Skeletal muscle satellite cell (primary cell): ENCODE data around the gene CFAP45.

Experiments used
- H3K27me3 ChIP-seq: 2 replicates; pipeline ENCODE4 v1.7.0; 2013; ENCODE audit warnings: low read length; ENCODE audit not compliant: control insufficient read depth, insufficient read depth
- H3K36me3 ChIP-seq: 2 replicates; pipeline ENCODE4 v1.7.0; 2013; ENCODE audit warnings: mild to moderate bottlenecking, control low read depth, low read length; ENCODE audit not compliant: insufficient read depth
- H3K4me1 ChIP-seq: 2 replicates; pipeline ENCODE4 v1.7.0; 2013; ENCODE audit warnings: low read length; ENCODE audit not compliant: control insufficient read depth, insufficient read depth
- H3K4me2 ChIP-seq: 2 replicates; pipeline ENCODE4 v1.7.0; 2013; ENCODE audit warnings: mild to moderate bottlenecking, low read length
- H3K4me3 ChIP-seq: 2 replicates; pipeline ENCODE4 v1.7.0; 2013; ENCODE audit warnings: low read length
- H3K9ac ChIP-seq: 2 replicates; pipeline ENCODE4 v1.7.0; 2013; ENCODE audit warnings: mild to moderate bottlenecking, low read depth, low read length, moderate library complexity
- H3K9me3 ChIP-seq: replicated peaks from 2 replicates; pipeline ENCODE4 v1.7.0; 2013; ENCODE audit warnings: mild to moderate bottlenecking, control low read depth, low read length

Gene CFAP45

GRCh38 chr1:159879136-159879535 is 20.8 kb downstream of the CFAP45 start:
- Histone ChIP-seq H3K4me2 (no peak overlapping the region), H3K27me3 (no peaks in the 10 kb centered on the region), H3K9ac (no peak overlapping the region), H3K9me3 (no peaks in the 10 kb centered on the region), H3K36me3 (no peaks in the 10 kb centered on the region), H3K4me3 (no peak overlapping the region), H3K4me1 (peaks cover 42% of the 10 kb centered on the region)

- H3K4me1 ChIP-seq: peaks cover 40% of the 10 kb centered on the region
- no peak overlapping the region for H3K9ac ChIP-seq
- H3K27me3 ChIP-seq: no peaks in the 10 kb centered on the region
- H3K9me3 ChIP-seq: no peaks in the 10 kb centered on the region
- no peak overlapping the region for H3K4me2 ChIP-seq
- no peaks in the 10 kb centered on the region for H3K36me3 ChIP-seq
- H3K4me3 ChIP-seq: no peak overlapping the region
Measured at GRCh38 chr1:159877695-159878444, 22.1 kb downstream of the CFAP45 start.

DNA sequence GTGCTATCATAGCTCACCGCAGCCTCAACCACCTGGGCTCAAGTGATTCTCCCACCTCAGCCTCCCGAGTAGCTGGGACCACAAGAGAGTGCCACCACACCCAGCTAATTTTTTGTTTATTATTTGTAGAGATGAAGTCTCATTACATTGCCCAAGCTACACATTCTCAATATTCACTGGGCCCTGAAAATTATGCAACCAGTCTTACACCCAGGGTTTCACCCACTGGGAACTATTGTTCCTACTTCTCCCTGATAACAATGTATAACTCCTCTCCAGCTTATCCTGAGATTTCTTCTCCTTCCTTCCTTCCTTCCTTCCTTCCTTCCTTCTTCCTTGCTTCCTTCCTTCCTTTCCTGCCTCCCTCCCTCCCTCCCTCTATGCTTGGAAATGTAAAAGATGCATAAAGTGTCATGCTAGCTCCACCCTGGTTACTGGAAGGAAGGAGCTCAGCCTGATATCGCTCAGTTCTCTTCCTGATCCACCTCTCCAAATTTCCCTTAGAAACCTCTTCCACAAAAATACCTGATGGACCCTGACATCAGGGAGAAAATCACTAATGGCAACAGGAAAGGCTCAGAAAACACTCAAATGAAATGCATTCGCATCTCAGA is 26.3 kb downstream of the CFAP45 start:
- no peak overlapping the region for H3K4me3 ChIP-seq
- peaks cover 12% of the 10 kb centered on the region for H3K4me1 ChIP-seq
- H3K36me3 ChIP-seq: no peaks in the 10 kb centered on the region
- H3K9ac ChIP-seq: no peak overlapping the region
- H3K9me3 ChIP-seq: no peaks in the 10 kb centered on the region
- no peaks in the 10 kb centered on the region for H3K27me3 ChIP-seq
- H3K4me2 ChIP-seq: no peak overlapping the region

DNA sequence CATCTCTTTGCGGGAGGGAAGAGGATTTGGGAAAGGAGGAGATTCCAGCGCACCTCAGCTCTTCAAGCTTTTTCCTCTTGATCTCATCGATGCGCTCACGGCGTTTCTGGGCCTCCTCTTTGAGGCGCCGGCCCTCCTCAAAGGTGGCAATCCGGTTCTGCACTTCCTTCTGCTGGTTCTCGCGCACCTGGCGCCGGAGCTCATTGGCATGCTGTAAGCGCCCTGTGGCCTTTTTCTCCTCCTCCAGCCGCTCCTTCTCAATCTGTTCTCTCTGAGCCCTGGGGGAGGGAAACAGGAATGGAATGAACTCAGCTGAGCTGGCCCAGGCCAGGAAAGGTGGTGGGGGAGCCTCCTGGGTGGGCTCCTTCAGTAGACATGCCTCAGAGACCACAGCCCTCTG is 27.1 kb downstream of the CFAP45 start:
- Histone ChIP-seq H3K4me2 (no peak overlapping the region), H3K27me3 (no peaks in the 10 kb centered on the region), H3K9ac (no peak overlapping the region), H3K4me1 (peaks cover 14% of the 10 kb centered on the region), H3K36me3 (no peaks in the 10 kb centered on the region), H3K9me3 (no peaks in the 10 kb centered on the region), H3K4me3 (no peak overlapping the region)

DNA sequence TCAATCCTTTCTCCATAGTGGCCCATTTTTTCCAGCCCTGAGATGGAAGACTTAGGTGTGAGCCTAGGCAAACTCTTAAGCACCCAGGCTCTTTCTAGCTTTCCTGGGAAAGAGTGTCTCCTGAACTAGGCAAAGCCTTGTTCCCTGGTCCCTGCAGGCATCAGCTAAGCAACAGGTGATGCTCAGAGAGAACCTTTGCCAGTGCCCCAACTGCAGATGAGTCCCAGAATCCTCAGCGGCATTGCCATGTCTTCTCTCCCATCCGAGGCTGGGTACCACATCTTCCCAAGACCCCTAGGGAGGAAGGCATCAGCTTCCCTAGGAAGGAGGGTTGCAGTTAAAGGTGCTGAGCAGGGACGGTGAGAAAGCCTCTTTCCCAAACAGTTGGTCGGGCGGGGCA is 29.3 kb downstream of the CFAP45 start:
- Histone ChIP-seq H3K36me3 (no peaks in the 10 kb centered on the region), H3K4me3 (no peak overlapping the region), H3K4me2 (no peak overlapping the region), H3K9me3 (no peaks in the 10 kb centered on the region), H3K4me1 (peaks cover 17% of the 10 kb centered on the region), H3K27me3 (no peaks in the 10 kb centered on the region), H3K9ac (no peak overlapping the region)

DNA sequence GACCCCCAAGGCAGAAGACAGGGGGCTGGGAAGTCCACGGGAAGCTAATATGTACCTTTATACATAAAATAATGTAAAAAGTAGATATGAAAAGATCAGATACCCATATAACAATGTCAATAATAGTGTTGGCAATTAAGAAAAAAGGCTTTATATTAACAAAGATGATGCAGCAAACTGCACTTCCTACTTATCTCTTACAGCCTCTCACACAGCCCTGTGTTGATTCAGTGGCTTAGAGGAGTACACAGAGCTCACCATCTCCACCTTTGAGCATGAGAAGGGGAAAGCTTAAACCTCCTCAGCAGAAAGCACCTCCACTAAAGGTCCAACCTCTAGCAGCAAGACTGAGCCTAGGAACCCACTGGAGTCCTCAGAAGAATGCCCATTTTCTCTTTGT is 30.4 kb downstream of the CFAP45 start:
- Histone ChIP-seq H3K9me3 (no peaks in the 10 kb centered on the region), H3K4me2 (no peak overlapping the region), H3K4me3 (no peak overlapping the region), H3K4me1 (peaks cover 17% of the 10 kb centered on the region), H3K27me3 (no peaks in the 10 kb centered on the region), H3K9ac (no peak overlapping the region), H3K36me3 (no peaks in the 10 kb centered on the region)

- no peaks in the 10 kb centered on the region for H3K9me3 ChIP-seq
- no peak overlapping the region for H3K9ac ChIP-seq
- H3K27me3 ChIP-seq: no peaks in the 10 kb centered on the region
- H3K4me1 ChIP-seq: peaks cover 17% of the 10 kb centered on the region
- H3K36me3 ChIP-seq: no peaks in the 10 kb centered on the region
- H3K4me2 ChIP-seq: no peak overlapping the region
- no peak overlapping the region for H3K4me3 ChIP-seq
Measured at GRCh38 chr1:159869173-159869572, 30.8 kb downstream of the CFAP45 start.

DNA sequence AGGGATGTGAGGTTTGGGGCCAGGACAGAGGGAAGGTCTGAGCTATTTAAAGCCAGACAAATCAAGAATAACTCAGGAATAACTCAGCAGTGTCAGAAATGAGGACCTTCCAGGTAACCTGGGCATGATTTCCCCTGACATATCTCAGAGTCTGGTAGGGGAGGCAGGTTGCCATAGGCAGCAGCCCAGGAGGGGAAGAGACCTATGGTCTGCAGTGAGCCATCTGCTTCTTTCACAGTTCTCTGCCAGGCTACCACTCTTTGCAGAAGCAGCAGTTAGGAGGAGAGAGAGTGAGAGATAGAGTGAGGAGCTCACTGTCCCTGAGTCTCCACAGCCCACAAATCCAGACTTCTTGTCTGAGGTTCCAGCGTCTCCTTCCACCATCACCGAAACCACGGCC is 31.2 kb downstream of the CFAP45 start:
- Histone ChIP-seq H3K36me3 (no peaks in the 10 kb centered on the region), H3K9me3 (no peaks in the 10 kb centered on the region), H3K4me1 (peaks cover 17% of the 10 kb centered on the region), H3K27me3 (no peaks in the 10 kb centered on the region), H3K4me2 (no peak overlapping the region), H3K9ac (no peak overlapping the region), H3K4me3 (no peak overlapping the region)

DNA sequence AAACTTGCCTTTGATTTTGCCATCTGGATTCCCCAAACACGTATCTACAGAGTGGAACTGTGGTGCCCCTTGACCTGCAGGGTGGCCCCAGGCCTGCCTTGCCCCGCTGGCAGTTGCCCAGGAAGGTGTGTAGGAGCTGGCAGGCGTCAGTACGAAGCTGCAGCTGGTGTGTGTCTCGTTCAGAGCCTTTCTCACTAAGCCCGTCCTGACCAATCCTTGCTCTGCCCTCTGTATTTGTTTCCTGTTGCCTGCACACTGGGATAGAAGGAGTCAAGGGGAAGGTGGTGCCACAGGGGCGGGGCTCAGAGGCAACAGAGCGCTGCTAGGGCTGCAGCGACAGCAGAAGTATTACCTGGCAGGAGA is 32.3 kb downstream of the CFAP45 start:
- Histone ChIP-seq H3K9me3 (no peaks in the 10 kb centered on the region), H3K36me3 (no peaks in the 10 kb centered on the region), H3K27me3 (no peaks in the 10 kb centered on the region), H3K4me2 (no peak overlapping the region), H3K4me1 (peaks cover 17% of the 10 kb centered on the region), H3K9ac (no peak overlapping the region), H3K4me3 (no peak overlapping the region)

- H3K9me3 ChIP-seq: no peaks in the 10 kb centered on the region
- no peaks in the 10 kb centered on the region for H3K36me3 ChIP-seq
- H3K4me1 ChIP-seq: peaks cover 17% of the 10 kb centered on the region
- no peak overlapping the region for H3K4me2 ChIP-seq
- H3K9ac ChIP-seq: no peak overlapping the region
- H3K27me3 ChIP-seq: no peaks in the 10 kb centered on the region
- no peak overlapping the region for H3K4me3 ChIP-seq
Measured at GRCh38 chr1:159866905-159867663, 32.9 kb downstream of the CFAP45 start.

DNA sequence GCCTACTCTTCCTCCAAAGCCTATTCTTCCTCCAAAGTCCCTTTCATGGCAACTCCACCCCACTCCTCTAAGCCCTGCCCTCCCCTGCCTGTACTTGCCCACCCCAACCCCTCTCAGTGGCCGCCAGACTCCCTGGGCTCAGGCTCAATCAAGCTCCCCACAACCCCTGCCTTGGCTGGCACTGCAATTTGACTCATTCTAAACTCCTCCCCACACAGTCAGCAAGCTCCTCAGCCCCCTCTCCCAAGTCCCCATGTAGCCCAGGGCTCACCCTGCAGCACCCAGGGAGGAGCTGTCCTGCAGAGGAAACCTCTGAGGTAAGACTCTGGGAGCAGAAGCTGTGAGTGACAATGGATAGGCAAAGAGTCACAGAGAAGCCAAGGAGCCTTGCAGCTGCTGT is 33.9 kb downstream of the CFAP45 start:
- Histone ChIP-seq H3K4me1 (peaks cover 17% of the 10 kb centered on the region), H3K4me2 (no peak overlapping the region), H3K9me3 (no peaks in the 10 kb centered on the region), H3K4me3 (no peak overlapping the region), H3K27me3 (no peaks in the 10 kb centered on the region), H3K36me3 (no peaks in the 10 kb centered on the region), H3K9ac (no peak overlapping the region)
